ENCODE measurements around the gene RAB14. TPM values are rescaled to one million over a fixed set of nuclear protein-coding genes. Genes with fewer than 3 reads are reported as not detected.
"Not testable (repeated sequence)": the region's sequence is repeated elsewhere in the genome, so short reads cannot be mapped to it uniquely, and the experiment has no call there.

Gene RAB14
- total RNA-seq, 1 donor from 2014 or later, result 54.9 TPM

DNA sequence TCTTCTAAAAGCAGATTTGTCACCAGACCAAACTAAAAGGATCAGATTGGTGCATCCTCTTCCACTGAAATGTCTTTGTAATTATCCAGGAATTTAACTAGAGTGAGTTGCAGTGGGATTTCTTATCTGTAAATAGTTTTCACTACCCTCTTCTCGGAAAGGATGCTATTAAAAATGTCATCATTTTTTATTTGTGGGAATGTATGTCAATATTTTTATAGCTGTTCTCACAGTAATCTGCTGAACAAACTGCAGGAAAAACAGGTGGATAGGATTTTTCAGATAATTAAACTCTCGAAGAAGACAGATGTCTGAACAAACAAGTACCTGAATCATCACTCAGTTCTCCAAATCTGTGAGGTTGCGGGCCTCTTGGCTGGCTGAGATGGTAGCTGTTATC is 62.7 kb downstream of the RAB14 start:
- peaks cover 21% of the 10 kb centered on the region for H3K4me1 Mint-ChIP-seq
- H3K4me3 Mint-ChIP-seq, result no peak overlapping the region
- DNase-seq (ENCODE audit: low spot score in 2 of 2, unreplicated experiment in 2 of 2), result no peak
- no peaks in the 10 kb centered on the region for H3K27me3 Mint-ChIP-seq (ENCODE audit: low read depth)
- TF ChIP-seq, protein P1, sequence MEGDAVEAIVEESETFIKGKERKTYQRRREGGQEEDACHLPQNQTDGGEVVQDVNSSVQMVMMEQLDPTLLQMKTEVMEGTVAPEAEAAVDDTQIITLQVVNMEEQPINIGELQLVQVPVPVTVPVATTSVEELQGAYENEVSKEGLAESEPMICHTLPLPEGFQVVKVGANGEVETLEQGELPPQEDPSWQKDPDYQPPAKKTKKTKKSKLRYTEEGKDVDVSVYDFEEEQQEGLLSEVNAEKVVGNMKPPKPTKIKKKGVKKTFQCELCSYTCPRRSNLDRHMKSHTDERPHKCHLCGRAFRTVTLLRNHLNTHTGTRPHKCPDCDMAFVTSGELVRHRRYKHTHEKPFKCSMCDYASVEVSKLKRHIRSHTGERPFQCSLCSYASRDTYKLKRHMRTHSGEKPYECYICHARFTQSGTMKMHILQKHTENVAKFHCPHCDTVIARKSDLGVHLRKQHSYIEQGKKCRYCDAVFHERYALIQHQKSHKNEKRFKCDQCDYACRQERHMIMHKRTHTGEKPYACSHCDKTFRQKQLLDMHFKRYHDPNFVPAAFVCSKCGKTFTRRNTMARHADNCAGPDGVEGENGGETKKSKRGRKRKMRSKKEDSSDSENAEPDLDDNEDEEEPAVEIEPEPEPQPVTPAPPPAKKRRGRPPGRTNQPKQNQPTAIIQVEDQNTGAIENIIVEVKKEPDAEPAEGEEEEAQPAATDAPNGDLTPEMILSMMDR (IDR thresholded peaks at IDR 0.05; ENCODE audit: unreplicated experiment), result no peak
- peak overlapping the region; percentile 35 for H3K27ac Mint-ChIP-seq
- peaks cover 27% of the 10 kb centered on the region for H3K36me3 Mint-ChIP-seq
- H3K9me3 Mint-ChIP-seq, result no peaks in the 10 kb centered on the region

- Mint-ChIP-seq H3K4me3 (no peak overlapping the region), H3K27ac (no peak overlapping the region), H3K27me3 (ENCODE audit: low read depth) (no peaks in the 10 kb centered on the region), H3K9me3 (no peaks in the 10 kb centered on the region), H3K36me3 (peaks cover 26% of the 10 kb centered on the region), H3K4me1 (peaks cover 21% of the 10 kb centered on the region)
- no peak for DNase-seq (ENCODE audit: low spot score in 2 of 2, unreplicated experiment in 2 of 2)
- TF ChIP-seq, protein P1 (IDR thresholded peaks at IDR 0.05; ENCODE audit: unreplicated experiment), result no peak
Observed at GRCh38 chr9:121138561-121138960, 63.1 kb downstream of the RAB14 start.

- H3K4me3 Mint-ChIP-seq, result no peak overlapping the region
- H3K4me1 Mint-ChIP-seq, result peaks cover 17% of the 10 kb centered on the region
- DNase-seq (ENCODE audit: low spot score in 2 of 2, unreplicated experiment in 2 of 2), result no peak
- TF ChIP-seq, protein P1 (IDR thresholded peaks at IDR 0.05; ENCODE audit: unreplicated experiment), result no peak
- H3K27ac Mint-ChIP-seq, result no peak overlapping the region
- H3K27me3 Mint-ChIP-seq (ENCODE audit: low read depth), result no peaks in the 10 kb centered on the region
- H3K9me3 Mint-ChIP-seq, result no peaks in the 10 kb centered on the region
- peaks cover 20% of the 10 kb centered on the region for H3K36me3 Mint-ChIP-seq
Observed at GRCh38 chr9:121135642-121136041, 66.0 kb downstream of the RAB14 start.

DNA sequence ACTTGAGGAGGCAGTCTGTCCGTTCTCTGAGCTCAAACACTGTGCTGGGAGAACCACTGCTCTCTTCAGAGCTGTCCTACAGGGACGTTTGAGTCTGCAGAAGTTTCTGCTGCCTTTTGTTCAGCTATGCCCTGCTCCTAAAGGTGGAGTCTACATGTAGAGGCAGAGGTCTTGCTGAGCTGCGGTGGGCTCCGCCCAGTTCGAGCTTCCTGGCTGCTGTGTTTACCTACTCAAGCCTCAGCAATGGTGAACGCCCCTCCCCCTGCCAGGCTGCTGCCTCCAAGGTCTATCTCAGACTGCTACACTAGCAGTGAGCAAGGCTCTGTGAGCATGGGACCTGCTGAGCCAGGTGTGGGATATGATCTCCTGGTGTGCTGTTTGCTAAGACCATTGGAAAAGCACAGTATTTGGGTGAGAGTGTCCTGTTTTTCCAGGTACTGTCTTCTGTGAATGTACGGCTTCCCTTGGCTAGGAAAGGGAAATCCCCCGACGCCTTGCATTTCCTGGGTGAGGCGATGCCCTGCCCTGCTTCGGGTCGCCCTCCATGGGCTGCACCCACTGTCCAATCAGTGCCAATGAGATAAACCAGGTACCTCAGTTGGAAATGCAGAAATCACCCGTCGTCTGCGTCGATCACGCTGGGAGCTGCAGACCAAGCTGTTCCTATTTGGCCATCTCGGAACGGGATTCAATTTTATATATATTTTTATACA is 68.4 kb downstream of the RAB14 start:
- no peak overlapping the region for H3K27ac Mint-ChIP-seq
- H3K4me3 Mint-ChIP-seq, result no peak overlapping the region
- TF ChIP-seq, protein P1 (IDR thresholded peaks at IDR 0.05; ENCODE audit: unreplicated experiment), result no peak
- H3K9me3 Mint-ChIP-seq, result peaks cover 9% of the 10 kb centered on the region
- no peaks in the 10 kb centered on the region for H3K27me3 Mint-ChIP-seq (ENCODE audit: low read depth)
- no peaks in the 10 kb centered on the region for H3K4me1 Mint-ChIP-seq
- no peak for DNase-seq (ENCODE audit: low spot score in 2 of 2, unreplicated experiment in 2 of 2)
- peaks cover 41% of the 10 kb centered on the region for H3K36me3 Mint-ChIP-seq

- H3K27me3 Mint-ChIP-seq (ENCODE audit: low read depth); H3K9me3 Mint-ChIP-seq; DNase-seq (ENCODE audit: low spot score in 2 of 2, unreplicated experiment in 2 of 2); H3K4me1 Mint-ChIP-seq; H3K4me3 Mint-ChIP-seq; H3K27ac Mint-ChIP-seq: not testable (repeated sequence)
- H3K36me3 Mint-ChIP-seq, result peaks cover 48% of the 10 kb centered on the region
Observed at GRCh38 chr9:121129384-121129783, 72.3 kb downstream of the RAB14 start.

Other genes starting within 250 kb of the RAB14 start
- gene C5, start 151.6 kb downstream of the RAB14 start, total RNA-seq, result 3.1 to 4.0 TPM (median 4.0 TPM) in 3 replicates
- gene CNTRL, start 126.9 kb downstream of the RAB14 start, total RNA-seq, result 23.3 to 26.1 TPM (median 23.8 TPM) in 3 replicates
- gene GSN, start 66.3 kb upstream of the RAB14 start, total RNA-seq, result 106 to 114 TPM (median 109 TPM) in 3 replicates
- gene STOM, start 168.4 kb upstream of the RAB14 start, total RNA-seq, result 48.4 to 53.9 TPM (median 53.2 TPM) in 3 replicates